GM10248 (cell line): ENCODE results near the gene SLC2A5.

ENCODE experiments used
- CTCF ChIA-PET: fragments of 300-600 bp; sonication (Branson Sonifier 250); formaldehyde crosslinking; extraction: SDS; loops from one replicate; lab custom pipeline; 2021; ENCODE audit warnings: antibody characterized with exemption; lab: Yijun Ruan, JAX
- POLR2A ChIA-PET: fragments of 350-650 bp; sonication (Branson Sonifier 250); formaldehyde crosslinking; extraction: SDS; loops from one replicate; lab custom pipeline; 2020; ENCODE audit warnings: antibody characterized with exemption; lab: Yijun Ruan, JAX
- DNase-seq: peaks from one replicate; pipeline ENCODE4 v3.0.0; 2012; ENCODE audit errors: extremely low spot score
- CTCF ChIP-seq: IDR thresholded peaks from 2 replicates; pipeline ENCODE4 v1.5.1; 2012; ENCODE audit warnings: mild to moderate bottlenecking, low read depth; ENCODE audit errors: extremely low read depth, missing control alignments, control extremely low read depth

SLC2A5 gene

GRCh38 chr1:9110669-9111356, 41.4 kb upstream of the SLC2A5 start:
- DNase-seq = peak; percentile 87
- ChIA-PET CTCF (interaction anchor here (0.6 to 9.6 kb wide), 50 partner anchors 8 to 380 kb away, joined by 3 to 84 read pairs (median 4); partner anchors contain the start of gene H6PD), POLR2A (no interaction called here)
- TF ChIP-seq CTCF = peak; percentile 94

- TF ChIP-seq CTCF = no peak
- ChIA-PET CTCF (interaction anchor here (0.9 to 9.6 kb wide), 8 partner anchors 10 to 383 kb away, joined by 3 to 84 read pairs (median 4); partner anchors contain the start of gene H6PD), POLR2A (interaction anchor here (0.6 kb wide), 1 partner anchor 1279 kb away, joined by 3 read pairs; no protein-coding TSS in a partner anchor)
- DNase-seq = no peak
These were observed 38.7 kb upstream of the SLC2A5 start for GRCh38 chr1:9108056-9108665.

- no peak for DNase-seq
- ChIA-PET CTCF (interaction anchor here (0.9 to 9.6 kb wide), 6 partner anchors 12 to 384 kb away, joined by 3 to 84 read pairs (median 4); no protein-coding TSS in a partner anchor), POLR2A (no interaction called here)
- no peak for TF ChIP-seq CTCF
These were observed 37.7 kb upstream of the SLC2A5 start for GRCh38 chr1:9107136-9107535.

GRCh38 chr1:9106286-9106685, 36.9 kb upstream of the SLC2A5 start:
- POLR2A ChIA-PET = interaction anchor here (0.6 kb wide), 1 partner anchor 73 kb away, joined by 10 read pairs; no protein-coding TSS in a partner anchor
- CTCF ChIA-PET = interaction anchor here (1.9 to 9.6 kb wide), 3 partner anchors 13 to 101 kb away, joined by 5 to 79 read pairs (median 68); no protein-coding TSS in a partner anchor
- no peak for TF ChIP-seq CTCF
- DNase-seq = no peak

GRCh38 chr1:9105336-9105867, 36.0 kb upstream of the SLC2A5 start:
- ChIA-PET CTCF (interaction anchor here (0.6 to 9.6 kb wide), 4 partner anchors 14 to 128 kb away, joined by 3 to 79 read pairs (median 36); no protein-coding TSS in a partner anchor), POLR2A (no interaction called here)
- no peak for DNase-seq
- no peak for TF ChIP-seq CTCF

- TF ChIP-seq CTCF = peak; percentile 79
- peak; percentile 82 for DNase-seq
- CTCF ChIA-PET = interaction anchor here (0.7 to 6.7 kb wide), 32 partner anchors 9 to 614 kb away, joined by 3 to 68 read pairs (median 5); partner anchors contain the start of genes GPR157 and H6PD
- POLR2A ChIA-PET = no interaction called here
These were observed 32.2 kb upstream of the SLC2A5 start for GRCh38 chr1:9101510-9102146.
